Melanocyte of skin (primary cell): ENCODE measurements around the gene CACNG8. TPM values are rescaled to one million over a fixed set of nuclear protein-coding genes. Genes with fewer than 3 reads are reported as not detected.

ENCODE experiments used
- small RNA-seq, 2 donors: library from RNA; depleted of rRNA; stranded (forward); fragments of <200 nt; gene quantifications; one replicate each; pipeline ENCODE3, GENCODE V24; 2012
- total RNA-seq, 2 donors: library from RNA; depleted of rRNA; stranded (reverse); fragments of >200 nt; gene quantifications; 2 replicates each; pipeline ENCODE4 v1.2.3, GENCODE V29; 2012

CACNG8 gene
- total RNA-seq, result not detected

DNA sequence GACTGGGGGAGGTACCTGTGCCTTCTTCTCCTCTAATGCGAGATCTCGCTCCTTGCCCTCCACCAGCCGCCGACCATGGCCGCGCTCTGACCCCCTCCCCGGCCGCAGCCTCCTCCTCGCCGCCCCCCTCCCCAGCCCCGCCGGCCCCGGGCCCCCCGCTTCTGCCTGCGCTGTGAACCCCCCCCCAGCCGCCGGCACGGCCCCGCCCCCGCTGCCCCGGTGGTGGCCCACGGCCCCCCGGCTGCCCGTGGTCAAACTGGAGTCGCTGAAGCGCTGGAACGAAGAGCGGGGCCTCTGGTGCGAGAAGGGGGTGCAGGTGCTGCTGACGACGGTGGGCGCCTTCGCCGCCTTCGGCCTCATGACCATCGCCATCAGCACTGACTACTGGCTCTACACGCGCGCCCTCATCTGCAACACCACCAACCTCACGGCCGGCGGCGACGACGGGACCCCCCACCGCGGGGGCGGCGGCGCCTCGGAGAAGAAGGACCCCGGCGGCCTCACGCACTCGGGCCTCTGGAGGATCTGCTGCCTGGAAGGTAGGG, at the start of gene CACNG8:
Gene CACNG8, plus strand, starts transcription at position 51 of the 545 bp plus-strand sequence.

DNA sequence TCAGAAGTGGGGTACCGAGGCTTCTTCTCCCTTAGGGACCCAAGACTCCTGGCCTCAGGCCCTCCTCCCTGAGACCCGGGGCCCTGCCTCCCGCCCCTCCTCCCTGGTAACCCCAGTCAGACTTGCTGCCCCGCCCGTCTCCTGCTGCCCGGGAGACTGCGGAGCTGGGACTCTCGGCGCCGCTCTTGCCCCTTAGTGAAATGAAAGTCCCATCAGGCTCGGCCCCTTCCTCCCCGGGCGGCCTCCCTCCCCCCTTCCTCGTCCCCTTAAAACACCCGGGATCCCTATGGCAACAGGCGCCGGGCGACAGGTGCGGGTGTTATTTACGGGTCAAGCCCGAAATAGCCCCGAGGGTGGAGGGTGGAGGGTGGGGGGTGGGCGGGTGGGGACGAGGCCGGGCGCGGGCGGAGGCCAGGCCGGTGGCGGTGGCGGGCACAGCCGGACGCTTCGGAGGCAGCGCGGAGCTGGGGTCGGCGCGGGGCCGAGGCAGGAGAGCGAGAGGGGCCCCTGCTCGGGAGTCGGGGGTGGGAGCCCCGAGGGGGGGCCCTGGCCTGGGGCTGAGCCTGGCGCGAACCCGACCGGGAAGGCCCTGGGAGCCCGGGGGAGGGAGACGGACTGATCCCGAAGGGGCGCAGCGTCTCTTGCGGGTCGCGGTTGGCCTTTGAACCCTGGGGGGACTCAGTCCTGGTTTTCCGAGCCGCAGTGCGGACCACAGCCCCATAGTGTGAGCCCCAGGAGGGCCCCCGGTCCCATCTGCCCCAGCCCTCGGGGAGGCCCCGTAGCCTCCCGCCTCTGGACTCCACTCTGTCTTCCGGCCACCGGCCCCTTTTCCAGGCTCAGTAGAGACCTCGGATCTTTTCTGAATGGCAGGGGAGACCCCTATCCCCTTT, 28.7 kb downstream of the CACNG8 start, which contains the start of gene CACNG6:
Gene CACNG6, plus strand, starts transcription at position 414 of the 890 bp plus-strand sequence. CDS start 1,241 bp downstream, outside the sequence.

Small RNAs within 50 kb of the gene (small RNA-seq; reads per million reads assigned to genes)
- 0 reads per million in 2 donors for gene AC012314.20

Other genes with a start within 250 kb of the CACNG8 start
- gene NLRP12, start 138.6 kb upstream of the CACNG8 start, total RNA-seq, result under 1 TPM in 1 of 2 donors, not detected in 1; under 0.01 TPM
- gene MYADM, start 95.1 kb upstream of the CACNG8 start, total RNA-seq, result 1 to 10 TPM; 6.9 to 9.0 TPM
- gene PRKCG, start 80.7 kb upstream of the CACNG8 start, total RNA-seq, result not detected
- gene CACNG7, start 53.7 kb upstream of the CACNG8 start, total RNA-seq, result not detected
- not detected for gene CACNG6, start 28.7 kb downstream of the CACNG8 start, total RNA-seq
- not detected for gene VSTM1, start 101.0 kb downstream of the CACNG8 start, total RNA-seq
- not detected for gene TARM1, start 118.4 kb downstream of the CACNG8 start, total RNA-seq
- gene OSCAR, start 137.9 kb downstream of the CACNG8 start, total RNA-seq, result not detected
- 10 to 100 TPM in 1 of 2 donors, 1 to 10 TPM in 1; 8.6 to 11.3 TPM for gene NDUFA3, start 139.9 kb downstream of the CACNG8 start, total RNA-seq
- gene TFPT, start 152.7 kb downstream of the CACNG8 start, total RNA-seq, result 10 to 100 TPM; 39.9 to 50.3 TPM
- gene PRPF31, start 152.8 kb downstream of the CACNG8 start, total RNA-seq, result 10 to 100 TPM; 32.0 to 75.6 TPM
- gene CNOT3, start 174.8 kb downstream of the CACNG8 start, total RNA-seq, result 1 to 10 TPM; 8.9 to 9.7 TPM
- gene LENG1, start 196.8 kb downstream of the CACNG8 start, total RNA-seq, result 1 to 10 TPM; 5.2 to 6.3 TPM
- gene TMC4, start 210.2 kb downstream of the CACNG8 start, total RNA-seq, result 1 to 10 TPM in 1 of 2 donors, not detected in 1; 1.0 TPM
- gene MBOAT7, start 226.6 kb downstream of the CACNG8 start, total RNA-seq, result 10 to 100 TPM; 27.9 to 28.3 TPM
- gene TSEN34, start 228.4 kb downstream of the CACNG8 start, total RNA-seq, result 10 to 100 TPM; 56.4 to 87.2 TPM
- gene RPS9, start 237.9 kb downstream of the CACNG8 start, total RNA-seq, result 1,000 to 10,000 TPM in 1 of 2 donors, 100 to 1,000 TPM in 1; 794 to 1,187 TPM